HG02678 (cell line): Measurements from ENCODE around the gene METTL27.
"Not testable (repeated sequence)": the region's sequence is repeated elsewhere in the genome, so short reads cannot be mapped to it uniquely, and the experiment has no call there.

Experiments used
- ATAC-seq: cut with Tn5 transposase; IDR thresholded peaks from one replicate; pipeline ENCODE4 v1.9.1; 2021; ENCODE audit warnings: mild to moderate bottlenecking, moderate library complexity; ENCODE audit not compliant: unreplicated experiment

Gene METTL27

GRCh38 chr7:73821597-73822285 lies 20.6 kb downstream of the METTL27 start:
- not testable (repeated sequence) for ATAC-seq

- no peak for ATAC-seq
Observed at GRCh38 chr7:73820013-73820412, 22.3 kb downstream of the METTL27 start.

GRCh38 chr7:73817121-73817520 lies 25.2 kb downstream of the METTL27 start:
- no peak for ATAC-seq

- no peak for ATAC-seq
Observed at GRCh38 chr7:73815436-73815835, 26.9 kb downstream of the METTL27 start.

- ATAC-seq = no peak
Observed at GRCh38 chr7:73812996-73813395, 29.3 kb downstream of the METTL27 start.

- peak; percentile 53 for ATAC-seq
Observed at GRCh38 chr7:73811760-73812168, 30.6 kb downstream of the METTL27 start.

- no peak for ATAC-seq
Observed at GRCh38 chr7:73810998-73811360, 31.3 kb downstream of the METTL27 start.

GRCh38 chr7:73809467-73809951 lies 32.8 kb downstream of the METTL27 start:
- ATAC-seq = no peak

- ATAC-seq = no peak
Observed at GRCh38 chr7:73802459-73802858, 39.9 kb downstream of the METTL27 start.

- no peak for ATAC-seq
Observed at GRCh38 chr7:73801577-73801976, 40.7 kb downstream of the METTL27 start.

- no peak for ATAC-seq
Observed at GRCh38 chr7:73799282-73800141, 42.8 kb downstream of the METTL27 start.

- ATAC-seq = not testable (repeated sequence)
Observed at GRCh38 chr7:73797176-73797575, 45.1 kb downstream of the METTL27 start.

- ATAC-seq = not testable (repeated sequence)
Observed at GRCh38 chr7:73796656-73797055, 45.7 kb downstream of the METTL27 start.

- not testable (repeated sequence) for ATAC-seq
Observed at GRCh38 chr7:73795188-73795587, 47.1 kb downstream of the METTL27 start.

GRCh38 chr7:73791170-73791690 lies 51.1 kb downstream of the METTL27 start:
- ATAC-seq = not testable (repeated sequence)

GRCh38 chr7:73789051-73789450 lies 53.3 kb downstream of the METTL27 start:
- no peak for ATAC-seq

GRCh38 chr7:73787786-73788048 lies 54.6 kb downstream of the METTL27 start:
- ATAC-seq = not testable (repeated sequence)

- ATAC-seq = no peak
Observed at GRCh38 chr7:73786588-73786987, 55.7 kb downstream of the METTL27 start.
